CD14-positive monocyte (primary cell): ENCODE measurements around the gene ARHGEF3. TPM values are rescaled to one million over a fixed set of nuclear protein-coding genes. Genes with fewer than 3 reads are reported as not detected.

Experiments
- DNase-seq, 3 donors: peaks; one replicate each; pipeline ENCODE4 v3.0.0-alpha.2; 2011 to 2022
- H2AFZ ChIP-seq: 2 replicates; pipeline ENCODE4 v1.6.0; 2012; ENCODE audit warnings: mild to moderate bottlenecking, low read depth, low read length, inconsistent platforms; ENCODE audit not compliant: insufficient read depth, poor library complexity, severe bottlenecking
- H3K27ac ChIP-seq, 2 donors: 1 replicate in 1 of 2; 2 replicates in 1 of 2; pipeline ENCODE4 v1.5.1; 2012 to 2013; ENCODE audit warnings: low read length in 2 of 2, control low read depth in 1 of 2, inconsistent platforms in 1 of 2, low read depth in 1 of 2, mild to moderate bottlenecking in 1 of 2
- H3K27me3 ChIP-seq, 2 donors: one replicate each; pipeline versions ENCODE4 v1.6.0 to v1.6.1; 2011 to 2013; ENCODE audit warnings: low read length in 2 of 2; ENCODE audit not compliant: control insufficient read depth in 2 of 2, insufficient read depth in 2 of 2
- H3K36me3 ChIP-seq, 2 donors: replicated peaks in 1 of 2; 1 replicate in 1 of 2; 2 replicates in 1 of 2; pipeline versions ENCODE4 v1.5.1 to v1.6.1; 2012 to 2013; ENCODE audit warnings: low read length in 2 of 2, control low read depth in 1 of 2, inconsistent platforms in 1 of 2, mild to moderate bottlenecking in 1 of 2; ENCODE audit not compliant: insufficient read depth in 2 of 2, control insufficient read depth in 1 of 2
- H3K4me1 ChIP-seq, 2 donors: 1 replicate in 1 of 2; 2 replicates in 1 of 2; pipeline versions ENCODE4 v1.5.1 to v1.6.1; 2012 to 2013; ENCODE audit warnings: low read length in 2 of 2, control low read depth in 1 of 2, inconsistent platforms in 1 of 2, mild to moderate bottlenecking in 1 of 2, moderate library complexity in 1 of 2; ENCODE audit not compliant: insufficient read depth in 2 of 2, control insufficient read depth in 1 of 2
- H3K4me2 ChIP-seq: replicated peaks from 2 replicates; pipeline ENCODE3; 2012; ENCODE audit warnings: low read length, moderate library complexity, mild to moderate bottlenecking; ENCODE audit not compliant: poor library complexity, severe bottlenecking; ENCODE audit errors: extremely low read depth
- H3K4me3 ChIP-seq, 3 experiments: fragments of 200-600 bp in 1 of 3; sonication (generic) in 1 of 3; replicated peaks in 1 of 3; 1 replicate in 2 of 3; 2 replicates in 1 of 3; pipeline ENCODE4 v1.5.1; 2011 to 2013; ENCODE audit warnings: low read length in 3 of 3, mild to moderate bottlenecking in 3 of 3, control low read depth in 2 of 3, low read depth in 2 of 3, inconsistent platforms in 1 of 3, moderate library complexity in 1 of 3
- H3K79me2 ChIP-seq: 2 replicates; pipeline ENCODE4 v1.6.0; 2012; ENCODE audit warnings: mild to moderate bottlenecking, control low read depth, inconsistent platforms, low read length, moderate library complexity; ENCODE audit not compliant: insufficient read depth
- H3K9ac ChIP-seq: 2 replicates; pipeline ENCODE4 v1.6.0; 2017; ENCODE audit warnings: low read length, mild to moderate bottlenecking; ENCODE audit not compliant: insufficient read depth, poor library complexity, severe bottlenecking
- H3K9me3 ChIP-seq, 2 donors: replicated peaks in 1 of 2; 1 replicate in 1 of 2; 2 replicates in 1 of 2; pipeline versions ENCODE4 v1.5.1 to v1.6.1; 2012 to 2013; ENCODE audit warnings: low read length in 2 of 2, control low read depth in 1 of 2; ENCODE audit not compliant: control insufficient read depth in 1 of 2, insufficient read depth in 1 of 2
- H4K20me1 ChIP-seq: 2 replicates; pipeline ENCODE4 v1.6.0; 2012; ENCODE audit warnings: mild to moderate bottlenecking, low read length, control low read depth, moderate library complexity; ENCODE audit not compliant: insufficient read depth
- H3K27ac Mint-ChIP-seq, 7 donors: one replicate each; pipeline ENCODE4 v1.8.0; 2020; ENCODE audit warnings: mild to moderate bottlenecking in 7 of 7, mixed read lengths in 7 of 7, moderate library complexity in 6 of 7, inconsistent platforms in 2 of 7
- H3K27me3 Mint-ChIP-seq, 3 donors: one replicate each; pipeline ENCODE4 v1.8.0; 2021 to 2022; ENCODE audit warnings: low read depth in 3 of 3, mild to moderate bottlenecking in 3 of 3, mixed read lengths in 3 of 3, moderate library complexity in 3 of 3, inconsistent platforms in 1 of 3
- H3K36me3 Mint-ChIP-seq, 2 donors: one replicate each; pipeline ENCODE4 v1.8.0; 2020; ENCODE audit warnings: mixed read lengths in 2 of 2, inconsistent platforms in 1 of 2, mild to moderate bottlenecking in 1 of 2
- H3K4me1 Mint-ChIP-seq: one replicate; pipeline ENCODE4 v1.8.0; 2020; ENCODE audit warnings: mild to moderate bottlenecking, mixed read lengths
- H3K4me3 Mint-ChIP-seq, 2 donors: one replicate each; pipeline ENCODE4 v1.8.0; 2020; ENCODE audit warnings: mild to moderate bottlenecking in 2 of 2, mixed read lengths in 2 of 2, moderate library complexity in 1 of 2
- H3K9me3 Mint-ChIP-seq, 7 donors: one replicate each; pipeline ENCODE4 v1.8.0; 2020 to 2022; ENCODE audit warnings: mixed read lengths in 7 of 7, mild to moderate bottlenecking in 6 of 7, moderate library complexity in 6 of 7, inconsistent platforms in 2 of 7
- WGBS: methylation state at CpG from one replicate; pipeline ENCODE4 v1.1.5; 2013; ENCODE audit warnings: missing lambda C conversion rate; ENCODE audit not compliant: insufficient coverage; 5-methylcytosine and 5-hydroxymethylcytosine counted together
- intact Hi-C, 2 donors: fragments of 100-400 bp; cut with micrococcal nuclease; formaldehyde crosslinking; loops; one replicate each; pipeline versions ENCODE4 v1.15.0 to v1.15.1; 2023
- polyA plus RNA-seq, 3 donors: library from polyadenylated mRNA; depleted of rRNA in 1 of 3; unstranded in 2 of 3; stranded (reverse) in 1 of 3; fragments of 300-500 nt in 2 of 3; fragments of >200 nt in 1 of 3; fragmentation: Illumina TruSeq in 2 of 3; gene quantifications; 1 replicate in 2 of 3; 2 replicates in 1 of 3; pipeline ENCODE4 v1.2.3, GENCODE V29; 2012 to 2021
- TF ChIP-seq, protein P1 (sequence below): fragments of 200-600 bp; IDR thresholded peaks from one replicate; pipeline ENCODE4 v1.8.0; 2022; ENCODE audit warnings: antibody characterized with exemption, mild to moderate bottlenecking

ARHGEF3 gene
- polyA plus RNA-seq, 3 donors: 22.6 to 29.5 (median 26.5) TPM

DNA sequence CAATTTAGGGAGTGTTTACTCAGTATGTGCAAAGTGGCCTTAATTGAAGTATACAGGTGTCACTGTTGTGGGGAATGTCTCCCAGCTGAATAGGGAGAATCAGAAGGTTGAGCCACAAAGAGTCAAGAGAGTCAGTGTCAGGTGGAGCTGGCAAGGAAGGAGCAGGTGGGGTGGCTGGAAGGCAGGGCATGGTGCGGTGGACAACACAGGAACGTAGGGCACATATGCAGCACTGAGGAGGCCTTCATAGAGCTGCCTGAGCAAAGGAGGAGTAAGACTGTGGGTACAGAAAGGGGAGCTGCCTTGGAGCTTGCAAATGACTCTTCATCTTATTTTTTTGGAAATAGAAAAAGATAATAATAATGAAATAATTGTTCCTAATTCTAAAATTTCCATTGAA lies 20.0 kb downstream of the ARHGEF3 start:
- Histone ChIP-seq H2AFZ (no peak overlapping the region), H3K79me2 (peaks cover 72% of the 10 kb centered on the region), H3K9me3 (no peaks in the 10 kb centered on the region), H3K27me3 (no peaks in the 10 kb centered on the region), H3K36me3 (no peaks in the 10 kb centered on the region), H3K4me1 (peaks cover 67 to 90% of the 10 kb centered on the region in 2 donors), H3K9ac (no peak overlapping the region), H3K27ac (peak overlapping the region; percentile 34 to 88), H4K20me1 (peaks cover 4% of the 10 kb centered on the region), H3K4me2 (no peak overlapping the region), H3K4me3 (no peak overlapping the region)
- H3K27me3 Mint-ChIP-seq: peaks cover 0 to 2% (median 0%) of the 10 kb centered on the region in 3 donors
- peaks cover 14 to 19% of the 10 kb centered on the region in 2 donors for H3K36me3 Mint-ChIP-seq
- TF ChIP-seq, protein P1, sequence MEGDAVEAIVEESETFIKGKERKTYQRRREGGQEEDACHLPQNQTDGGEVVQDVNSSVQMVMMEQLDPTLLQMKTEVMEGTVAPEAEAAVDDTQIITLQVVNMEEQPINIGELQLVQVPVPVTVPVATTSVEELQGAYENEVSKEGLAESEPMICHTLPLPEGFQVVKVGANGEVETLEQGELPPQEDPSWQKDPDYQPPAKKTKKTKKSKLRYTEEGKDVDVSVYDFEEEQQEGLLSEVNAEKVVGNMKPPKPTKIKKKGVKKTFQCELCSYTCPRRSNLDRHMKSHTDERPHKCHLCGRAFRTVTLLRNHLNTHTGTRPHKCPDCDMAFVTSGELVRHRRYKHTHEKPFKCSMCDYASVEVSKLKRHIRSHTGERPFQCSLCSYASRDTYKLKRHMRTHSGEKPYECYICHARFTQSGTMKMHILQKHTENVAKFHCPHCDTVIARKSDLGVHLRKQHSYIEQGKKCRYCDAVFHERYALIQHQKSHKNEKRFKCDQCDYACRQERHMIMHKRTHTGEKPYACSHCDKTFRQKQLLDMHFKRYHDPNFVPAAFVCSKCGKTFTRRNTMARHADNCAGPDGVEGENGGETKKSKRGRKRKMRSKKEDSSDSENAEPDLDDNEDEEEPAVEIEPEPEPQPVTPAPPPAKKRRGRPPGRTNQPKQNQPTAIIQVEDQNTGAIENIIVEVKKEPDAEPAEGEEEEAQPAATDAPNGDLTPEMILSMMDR: no peak
- DNase-seq: no peak
- 100% methylated on average over 2 of the region's 2 CpGs for WGBS
- intact Hi-C loops: no loop called here
- H3K4me3 Mint-ChIP-seq: no peak overlapping the region
- peaks cover 79% of the 10 kb centered on the region for H3K4me1 Mint-ChIP-seq
- peak overlapping the region; percentile 2 to 95 (median 92) for H3K27ac Mint-ChIP-seq
- H3K9me3 Mint-ChIP-seq: peaks cover 0 to 3% (median 0%) of the 10 kb centered on the region in 7 donors

DNA sequence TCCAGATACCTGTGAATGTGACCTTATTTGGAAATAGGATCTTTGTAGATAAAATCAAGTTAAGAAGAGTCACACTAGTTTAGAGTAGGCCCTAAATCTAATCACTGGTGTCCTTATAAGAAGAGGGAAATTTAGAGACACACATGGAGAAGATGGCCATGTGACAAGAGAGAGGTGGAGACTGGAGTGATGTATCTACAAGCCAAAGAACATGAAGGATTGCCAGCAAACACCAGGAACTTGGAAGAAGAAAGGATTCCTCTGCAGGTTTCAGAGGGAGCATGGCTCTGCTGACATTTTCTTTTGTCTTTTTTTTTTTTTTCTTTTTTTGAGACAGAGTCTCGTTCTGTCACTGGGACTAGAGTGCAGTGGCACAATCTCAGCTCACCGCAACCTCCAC lies 20.8 kb downstream of the ARHGEF3 start:
- Mint-ChIP-seq H3K4me3 (no peak overlapping the region), H3K4me1 (peaks cover 82% of the 10 kb centered on the region), H3K27ac (peak overlapping the region in 1 of 7 donors; percentile 61), H3K9me3 (peaks cover 0 to 3% (median 0%) of the 10 kb centered on the region in 7 donors), H3K36me3 (peaks cover 10 to 15% of the 10 kb centered on the region in 2 donors), H3K27me3 (peaks cover 0 to 2% (median 0%) of the 10 kb centered on the region in 3 donors)
- H4K20me1 ChIP-seq: peaks cover 9% of the 10 kb centered on the region
- no peak overlapping the region for H3K27ac ChIP-seq
- H3K36me3 ChIP-seq: no peaks in the 10 kb centered on the region
- TF ChIP-seq, protein P1: no peak
- H3K4me2 ChIP-seq: no peak overlapping the region
- H3K4me1 ChIP-seq: peaks cover 74 to 91% of the 10 kb centered on the region in 2 donors
- H3K9ac ChIP-seq: no peak overlapping the region
- intact Hi-C loops: no loop called here
- no peaks in the 10 kb centered on the region for H3K9me3 ChIP-seq
- H3K79me2 ChIP-seq: peaks cover 68% of the 10 kb centered on the region
- H2AFZ ChIP-seq: no peak overlapping the region
- WGBS: no CpG with 5 or more reads among the region's 2 CpGs
- no peak overlapping the region for H3K4me3 ChIP-seq
- DNase-seq: no peak
- no peaks in the 10 kb centered on the region for H3K27me3 ChIP-seq
